Gastrocnemius medialis (tissue), 4 donors: ENCODE measurements around the gene PLEKHA5.

Experiments used
- CTCF ChIP-seq, 5 experiments: fragments of 450-650 bp in 3 of 5; fragments of 200-600 bp in 2 of 5; sonication (generic) in 2 of 5; IDR thresholded peaks in 4 of 5; conservative IDR thresholded peaks in 1 of 5; 1 replicate in 4 of 5; 2 replicates in 1 of 5; pipeline ENCODE4 v1.5.1; 2016 to 2019; ENCODE audit warnings: antibody characterized with exemption in 5 of 5, mild to moderate bottlenecking in 3 of 5, moderate library complexity in 3 of 5
- POLR2A ChIP-seq, 2 donors: fragments of 450-650 bp; IDR thresholded peaks; one replicate each; pipeline ENCODE4 v1.6.1; 2017; ENCODE audit warnings: antibody characterized with exemption in 2 of 2, mild to moderate bottlenecking in 2 of 2, moderate library complexity in 2 of 2

GRCh38 chr12:19284658-19285057, 155.1 kb downstream of the PLEKHA5 start:
- TF ChIP-seq CTCF (IDR thresholded peaks at IDR 0.05 in 4 of 5, conservative IDR thresholded peaks at IDR 0.05 in 1 of 5) (no peak), POLR2A (IDR thresholded peaks at IDR 0.05) (no peak)
